ENCODE measurements around the gene DOK6. TPM values are rescaled to one million over a fixed set of nuclear protein-coding genes. Genes with fewer than 3 reads are reported as not detected.

The DOK6 gene
- total RNA-seq, 6 experiments from 2014 or later = not detected

DNA sequence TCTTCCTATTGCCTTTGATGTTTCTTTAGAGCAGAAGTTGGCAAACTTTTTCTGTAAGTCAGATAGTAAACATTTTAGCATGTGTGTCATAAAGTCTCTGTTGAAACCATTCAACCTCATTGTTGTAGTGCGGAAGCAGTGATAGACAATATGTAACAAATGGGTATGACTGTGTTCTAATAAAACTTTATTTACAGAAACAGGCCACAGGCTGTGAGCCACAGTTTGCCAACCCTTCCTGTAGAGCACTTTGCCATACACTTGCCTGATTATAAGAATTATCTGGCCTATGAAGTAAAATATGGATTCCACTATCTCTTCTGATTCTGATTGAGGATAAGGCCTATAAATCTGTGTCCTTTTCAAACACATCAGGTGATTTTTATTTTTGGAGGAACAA lies 237.4 kb downstream of the DOK6 start:
- no peak for DNase-seq
- no peak overlapping the region for H3K27ac Mint-ChIP-seq

DNA sequence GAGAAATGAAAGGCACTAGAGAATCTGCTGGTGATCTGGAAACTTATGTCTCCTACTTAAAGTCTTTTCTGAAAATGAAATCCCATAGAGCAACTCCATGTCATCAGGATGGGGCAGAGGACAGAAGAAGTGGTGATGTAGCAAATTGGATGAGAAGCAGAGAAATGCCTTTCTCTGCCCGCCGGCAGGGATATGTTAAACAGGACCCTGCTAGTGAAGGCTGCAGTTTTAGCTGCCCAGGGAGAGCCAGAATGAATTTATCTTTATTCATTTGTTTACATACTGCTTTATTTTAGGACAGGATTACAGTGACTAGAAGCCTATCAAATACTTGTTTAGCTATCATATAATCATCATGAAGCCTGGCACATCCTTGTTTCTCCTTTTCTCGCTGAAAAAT lies 247.0 kb downstream of the DOK6 start:
- DNase-seq = no peak
- Mint-ChIP-seq H3K9me3 (peaks cover 7% of the 10 kb centered on the region; the same call in 1 of the 2 replicates), H3K4me1 (ENCODE audit: low read depth) (no peaks in the 10 kb centered on the region), H3K27me3 (ENCODE audit: insufficient read depth) (no peaks in the 10 kb centered on the region), H3K36me3 (ENCODE audit: low read depth) (no peaks in the 10 kb centered on the region), H3K4me3 (peak overlapping the region; percentile 47; the same call in 1 of the 2 replicates), H3K27ac (no peak overlapping the region)
- TF ChIP-seq, protein P1, sequence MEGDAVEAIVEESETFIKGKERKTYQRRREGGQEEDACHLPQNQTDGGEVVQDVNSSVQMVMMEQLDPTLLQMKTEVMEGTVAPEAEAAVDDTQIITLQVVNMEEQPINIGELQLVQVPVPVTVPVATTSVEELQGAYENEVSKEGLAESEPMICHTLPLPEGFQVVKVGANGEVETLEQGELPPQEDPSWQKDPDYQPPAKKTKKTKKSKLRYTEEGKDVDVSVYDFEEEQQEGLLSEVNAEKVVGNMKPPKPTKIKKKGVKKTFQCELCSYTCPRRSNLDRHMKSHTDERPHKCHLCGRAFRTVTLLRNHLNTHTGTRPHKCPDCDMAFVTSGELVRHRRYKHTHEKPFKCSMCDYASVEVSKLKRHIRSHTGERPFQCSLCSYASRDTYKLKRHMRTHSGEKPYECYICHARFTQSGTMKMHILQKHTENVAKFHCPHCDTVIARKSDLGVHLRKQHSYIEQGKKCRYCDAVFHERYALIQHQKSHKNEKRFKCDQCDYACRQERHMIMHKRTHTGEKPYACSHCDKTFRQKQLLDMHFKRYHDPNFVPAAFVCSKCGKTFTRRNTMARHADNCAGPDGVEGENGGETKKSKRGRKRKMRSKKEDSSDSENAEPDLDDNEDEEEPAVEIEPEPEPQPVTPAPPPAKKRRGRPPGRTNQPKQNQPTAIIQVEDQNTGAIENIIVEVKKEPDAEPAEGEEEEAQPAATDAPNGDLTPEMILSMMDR (IDR thresholded peaks at IDR 0.05) = no peak

More for the DNA sequence above, 237.4 kb downstream of the DOK6 start:
- Mint-ChIP-seq H3K9me3 (peaks cover 4% of the 10 kb centered on the region; the same call in 1 of the 2 replicates), H3K36me3 (ENCODE audit: low read depth) (no peaks in the 10 kb centered on the region), H3K27me3 (ENCODE audit: insufficient read depth) (no peaks in the 10 kb centered on the region), H3K4me1 (ENCODE audit: low read depth) (no peaks in the 10 kb centered on the region), H3K4me3 (no peak overlapping the region)
- TF ChIP-seq, protein P1 (IDR thresholded peaks at IDR 0.05) = no peak

DNA sequence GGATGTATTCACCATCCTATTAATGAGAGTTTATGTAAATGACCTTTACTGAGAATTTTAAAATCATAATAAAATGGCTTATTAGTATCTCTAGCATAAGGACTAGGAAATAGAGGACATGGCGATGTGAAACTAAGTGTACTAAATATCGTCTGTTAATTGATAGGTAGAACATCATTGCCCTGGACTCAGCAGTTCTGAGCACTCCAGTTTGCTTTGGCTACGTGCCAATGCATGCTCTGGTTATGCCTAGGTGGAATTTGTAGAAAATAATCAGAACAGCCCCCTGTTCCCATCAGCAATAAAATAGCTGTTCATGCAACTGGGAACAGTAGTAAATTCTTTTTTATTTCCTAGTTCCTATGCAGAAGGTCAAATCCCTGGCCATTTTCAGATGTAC lies 247.8 kb downstream of the DOK6 start:
- Mint-ChIP-seq H3K27ac (no peak overlapping the region), H3K27me3 (ENCODE audit: insufficient read depth) (no peaks in the 10 kb centered on the region; the same call in 1 of the 2 replicates), H3K4me1 (ENCODE audit: low read depth) (no peaks in the 10 kb centered on the region), H3K4me3 (no peak overlapping the region), H3K9me3 (peaks cover 15% of the 10 kb centered on the region), H3K36me3 (ENCODE audit: low read depth) (no peaks in the 10 kb centered on the region)
- no peak for DNase-seq
- TF ChIP-seq, protein P1 (IDR thresholded peaks at IDR 0.05) = no peak

DNA sequence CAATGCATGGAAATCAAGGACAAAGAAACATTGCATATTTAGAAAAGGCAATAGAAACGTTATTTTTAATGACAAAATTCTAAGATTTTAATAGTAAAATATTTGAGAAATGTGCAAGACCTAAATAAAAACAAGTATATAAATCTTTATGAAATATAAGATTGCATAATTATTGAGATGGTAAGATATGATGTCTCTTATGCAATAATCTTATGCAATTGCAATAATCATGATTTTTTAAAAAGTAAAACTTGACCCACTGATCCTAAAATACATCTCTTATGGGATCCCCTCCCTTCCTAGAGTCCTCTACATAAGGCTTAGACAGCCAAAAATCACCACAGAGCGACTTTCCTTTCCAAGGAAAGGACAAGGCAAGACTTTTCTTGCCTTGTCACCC lies 249.0 kb downstream of the DOK6 start:
- DNase-seq = no peak
- Mint-ChIP-seq H3K27me3 (ENCODE audit: insufficient read depth) (no peaks in the 10 kb centered on the region; the same call in 1 of the 2 replicates), H3K9me3 (peaks cover 23% of the 10 kb centered on the region), H3K4me3 (no peak overlapping the region), H3K36me3 (ENCODE audit: low read depth) (no peaks in the 10 kb centered on the region), H3K4me1 (ENCODE audit: low read depth) (no peaks in the 10 kb centered on the region), H3K27ac (no peak overlapping the region)
- TF ChIP-seq, protein P1 (IDR thresholded peaks at IDR 0.05) = no peak

DNA sequence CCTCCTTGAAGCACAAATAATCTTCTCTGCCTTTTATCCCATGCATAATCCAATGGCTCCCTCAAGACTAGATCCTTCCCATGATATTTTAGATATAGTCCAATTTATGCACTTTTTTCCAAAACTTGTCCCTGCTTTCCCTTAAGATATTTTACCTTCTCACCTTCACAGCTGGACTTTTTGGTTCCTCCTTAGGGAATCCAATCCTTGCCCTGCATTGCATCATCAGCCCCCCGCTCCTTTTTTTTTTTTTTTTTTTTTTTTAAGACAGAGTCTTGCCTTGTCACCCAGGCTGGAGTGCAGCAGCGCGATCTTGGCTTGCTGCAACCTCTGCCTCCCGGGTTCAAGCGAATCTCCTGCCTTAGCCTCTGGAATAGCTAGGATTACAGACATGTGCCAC lies 250.6 kb downstream of the DOK6 start:
- H3K27ac Mint-ChIP-seq = no peak overlapping the region
- TF ChIP-seq, protein P1 (IDR thresholded peaks at IDR 0.05) = no peak
- H3K36me3 Mint-ChIP-seq (ENCODE audit: low read depth) = no peaks in the 10 kb centered on the region
- no peaks in the 10 kb centered on the region; the same call in 1 of the 2 replicates for H3K27me3 Mint-ChIP-seq (ENCODE audit: insufficient read depth)
- DNase-seq = no peak
- H3K4me3 Mint-ChIP-seq = no peak overlapping the region
- no peaks in the 10 kb centered on the region for H3K4me1 Mint-ChIP-seq (ENCODE audit: low read depth)
- peaks cover 23% of the 10 kb centered on the region for H3K9me3 Mint-ChIP-seq

DNA sequence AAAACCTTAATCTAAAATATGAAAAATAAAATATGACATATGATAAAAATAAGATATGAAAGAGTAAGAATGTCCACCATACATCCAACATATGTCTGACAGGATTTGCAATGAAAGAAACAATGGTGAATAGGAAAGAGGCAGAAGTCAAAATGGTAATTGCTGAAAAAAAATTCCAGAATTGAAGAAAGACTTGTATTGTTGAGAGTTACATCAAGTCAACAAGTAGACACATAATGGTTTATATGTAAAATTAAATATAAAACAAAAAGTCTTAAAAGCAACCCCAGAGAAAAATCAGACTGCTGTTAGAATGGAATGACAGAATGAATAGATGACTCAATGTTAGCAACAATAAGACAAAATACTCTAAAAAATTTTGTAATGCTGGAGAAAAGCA lies 255.1 kb downstream of the DOK6 start:
- H3K27me3 Mint-ChIP-seq (ENCODE audit: insufficient read depth) = no peaks in the 10 kb centered on the region; the same call in 1 of the 2 replicates

More for the DNA sequence above, 255.1 kb downstream of the DOK6 start:
- Mint-ChIP-seq H3K9me3 (peaks cover 22% of the 10 kb centered on the region), H3K27ac (no peak overlapping the region), H3K4me3 (no peak overlapping the region), H3K4me1 (ENCODE audit: low read depth) (no peaks in the 10 kb centered on the region), H3K36me3 (ENCODE audit: low read depth) (no peaks in the 10 kb centered on the region)
- TF ChIP-seq, protein P1 (IDR thresholded peaks at IDR 0.05) = no peak
- DNase-seq = no peak
